Activated CD8-positive, alpha-beta T cell treated with anti-CD3 and anti-CD28 coated beads, Interleukin-2, amount 10 ng/mL, durations not matched to agents 7 days and 5 days (primary cell): Measurements from ENCODE around the gene SOD3. TPM values are rescaled to one million over a fixed set of nuclear protein-coding genes. Genes with fewer than 3 reads are reported as not detected.

ENCODE experiments used
- ATAC-seq: fragments of 150-1000 bp; cut with Tn5 transposase; one replicate; pipeline ENCODE4 v1.10.0; 2021; ENCODE audit warnings: moderate library complexity
- CTCF ChIA-PET: fragments of 350-600 bp; sonication (Branson Sonifier 250); formaldehyde crosslinking; loops from one replicate; lab custom pipeline; 2021; ENCODE audit warnings: antibody characterized with exemption; lab: Charles Lee
- POLR2A ChIA-PET: fragments of 350-600 bp; sonication (Branson Sonifier 250); formaldehyde crosslinking; loops from one replicate; lab custom pipeline; 2021; ENCODE audit warnings: antibody characterized with exemption; lab: Charles Lee
- DNase-seq: peaks from one replicate; pipeline ENCODE4 v3.0.0-alpha.2; 2020
- H3K27ac Mint-ChIP-seq: one replicate; pipeline ENCODE4 v1.8.0; 2021; ENCODE audit warnings: mild to moderate bottlenecking, mixed read lengths
- H3K27me3 Mint-ChIP-seq: one replicate; pipeline ENCODE4 v1.8.0; 2021; ENCODE audit warnings: low read depth, mixed read lengths
- H3K36me3 Mint-ChIP-seq: one replicate; pipeline ENCODE4 v1.8.0; 2021; ENCODE audit warnings: low read depth, mixed read lengths
- H3K4me1 Mint-ChIP-seq: one replicate; pipeline ENCODE4 v1.8.0; 2021; ENCODE audit warnings: low read depth, mixed read lengths
- H3K4me3 Mint-ChIP-seq: one replicate; pipeline ENCODE4 v1.8.0; 2021; ENCODE audit warnings: mild to moderate bottlenecking, mixed read lengths
- H3K9me3 Mint-ChIP-seq: one replicate; pipeline ENCODE4 v1.8.0; 2022; ENCODE audit warnings: mixed read lengths; ENCODE audit not compliant: insufficient read depth
- total RNA-seq, 2 experiments: library from RNA; stranded (reverse); gene quantifications; one replicate each; pipeline ENCODE4 v1.2.3, GENCODE V29; 2021

The SOD3 gene
- total RNA-seq, 2 experiments from 2014 or later = not detected

GRCh38 chr4:24808955-24809354 is 13.6 kb downstream of the SOD3 start:
- ChIA-PET POLR2A (no interaction called here), CTCF (no interaction called here)
- H3K36me3 Mint-ChIP-seq = no peaks in the 10 kb centered on the region
- ATAC-seq (no peak), DNase-seq (no peak)
- H3K4me1 Mint-ChIP-seq = no peaks in the 10 kb centered on the region
- H3K27ac Mint-ChIP-seq = no peak overlapping the region
- H3K9me3 Mint-ChIP-seq = no peaks in the 10 kb centered on the region
- no peaks in the 10 kb centered on the region for H3K27me3 Mint-ChIP-seq
- no peak overlapping the region for H3K4me3 Mint-ChIP-seq

- no peak for DNase-seq
- CTCF ChIA-PET = no interaction called here
- no peaks in the 10 kb centered on the region for H3K4me1 Mint-ChIP-seq
- H3K4me3 Mint-ChIP-seq = no peak overlapping the region
- ATAC-seq = no peak
- no peaks in the 10 kb centered on the region for H3K27me3 Mint-ChIP-seq
- POLR2A ChIA-PET = no interaction called here
- no peak overlapping the region for H3K27ac Mint-ChIP-seq
- no peaks in the 10 kb centered on the region for H3K9me3 Mint-ChIP-seq
- no peaks in the 10 kb centered on the region for H3K36me3 Mint-ChIP-seq
Observed at GRCh38 chr4:24809376-24809775, 14.0 kb downstream of the SOD3 start.

GRCh38 chr4:24809815-24810405 is 14.5 kb downstream of the SOD3 start:
- no peak overlapping the region for H3K4me3 Mint-ChIP-seq
- no peaks in the 10 kb centered on the region for H3K9me3 Mint-ChIP-seq
- DNase-seq = no peak
- ATAC-seq = no peak
- H3K36me3 Mint-ChIP-seq = no peaks in the 10 kb centered on the region
- H3K27ac Mint-ChIP-seq = no peak overlapping the region
- CTCF ChIA-PET = no interaction called here
- no peaks in the 10 kb centered on the region for H3K27me3 Mint-ChIP-seq
- no peaks in the 10 kb centered on the region for H3K4me1 Mint-ChIP-seq
- POLR2A ChIA-PET = no interaction called here

GRCh38 chr4:24810871-24811631 is 15.7 kb downstream of the SOD3 start:
- ATAC-seq = no peak
- no peak overlapping the region for H3K4me3 Mint-ChIP-seq
- POLR2A ChIA-PET = no interaction called here
- H3K4me1 Mint-ChIP-seq = no peaks in the 10 kb centered on the region
- no peaks in the 10 kb centered on the region for H3K9me3 Mint-ChIP-seq
- CTCF ChIA-PET = no interaction called here
- H3K36me3 Mint-ChIP-seq = no peaks in the 10 kb centered on the region
- no peaks in the 10 kb centered on the region for H3K27me3 Mint-ChIP-seq
- no peak for DNase-seq
- H3K27ac Mint-ChIP-seq = no peak overlapping the region

DNA sequence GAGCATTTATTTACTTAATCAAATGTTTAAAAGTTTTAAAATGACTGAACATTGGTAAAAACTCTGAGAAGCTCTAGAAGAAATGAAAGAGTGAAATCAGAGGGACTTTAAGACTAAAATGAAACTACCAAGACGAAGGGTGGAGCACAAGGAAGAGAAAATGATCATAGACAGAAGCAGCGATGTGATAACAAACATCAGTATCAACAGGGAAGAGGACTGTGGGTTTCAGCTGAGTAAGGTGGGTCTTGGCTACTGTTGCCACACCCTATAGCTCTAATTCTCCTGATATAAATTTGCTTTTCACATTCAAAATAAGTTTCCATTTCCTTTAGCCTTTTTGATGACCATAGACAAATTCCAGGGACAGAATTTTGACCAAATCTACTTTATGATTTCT is 18.4 kb downstream of the SOD3 start:
- H3K4me1 Mint-ChIP-seq = no peaks in the 10 kb centered on the region
- CTCF ChIA-PET = no interaction called here
- no peaks in the 10 kb centered on the region for H3K27me3 Mint-ChIP-seq
- ATAC-seq (no peak), DNase-seq (no peak)
- no peak overlapping the region for H3K4me3 Mint-ChIP-seq
- H3K36me3 Mint-ChIP-seq = no peaks in the 10 kb centered on the region
- H3K27ac Mint-ChIP-seq = no peak overlapping the region
- POLR2A ChIA-PET = no interaction called here
- no peaks in the 10 kb centered on the region for H3K9me3 Mint-ChIP-seq

DNA sequence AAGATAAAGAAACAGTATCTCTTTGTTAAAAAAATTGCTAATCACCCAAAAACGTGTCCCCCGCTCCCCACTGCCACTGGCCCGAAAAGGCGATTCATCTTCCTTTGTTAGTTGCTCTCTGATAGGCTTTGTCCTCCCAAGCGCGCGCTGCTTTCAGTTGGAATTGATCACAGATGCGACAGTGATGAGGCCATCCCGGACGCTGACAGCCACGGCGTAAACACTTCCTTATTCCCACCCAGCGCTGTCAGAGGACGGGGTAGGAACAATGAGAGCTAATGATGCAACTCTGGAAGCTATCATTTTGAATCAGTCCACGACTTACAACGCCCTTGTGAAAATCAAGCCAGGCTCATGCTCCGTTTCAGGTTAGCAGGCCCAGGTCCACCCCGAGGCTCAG is 21.4 kb downstream of the SOD3 start:
- H3K27me3 Mint-ChIP-seq = no peaks in the 10 kb centered on the region
- H3K9me3 Mint-ChIP-seq = no peaks in the 10 kb centered on the region
- POLR2A ChIA-PET = no interaction called here
- CTCF ChIA-PET = no interaction called here
- H3K4me1 Mint-ChIP-seq = no peaks in the 10 kb centered on the region
- no peaks in the 10 kb centered on the region for H3K36me3 Mint-ChIP-seq
- no peak for ATAC-seq
- H3K4me3 Mint-ChIP-seq = no peak overlapping the region
- H3K27ac Mint-ChIP-seq = no peak overlapping the region
- DNase-seq = no peak

DNA sequence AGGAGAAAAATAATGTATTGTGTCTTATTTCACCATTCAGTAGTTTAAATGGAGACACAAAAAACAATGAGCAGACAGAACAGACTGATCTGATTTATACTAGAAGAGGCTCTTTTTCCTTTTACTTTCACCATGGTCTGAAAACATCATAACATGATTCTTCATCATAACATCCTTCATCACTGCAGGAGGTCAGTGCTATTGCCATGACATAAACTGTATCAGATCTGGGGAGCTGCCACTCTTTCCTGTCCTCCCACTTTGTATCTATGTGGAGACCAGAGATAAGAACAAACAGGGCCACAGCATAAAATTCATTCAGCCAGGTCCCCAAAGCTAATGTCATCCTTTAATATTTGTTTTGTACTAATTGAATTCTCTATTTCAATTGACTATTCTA is 25.2 kb downstream of the SOD3 start:
- no peak for DNase-seq
- Mint-ChIP-seq H3K9me3 (no peaks in the 10 kb centered on the region), H3K36me3 (no peaks in the 10 kb centered on the region), H3K27ac (no peak overlapping the region), H3K4me1 (no peaks in the 10 kb centered on the region), H3K4me3 (no peak overlapping the region), H3K27me3 (no peaks in the 10 kb centered on the region)
- ATAC-seq = no peak
- POLR2A ChIA-PET = no interaction called here
- CTCF ChIA-PET = no interaction called here

DNA sequence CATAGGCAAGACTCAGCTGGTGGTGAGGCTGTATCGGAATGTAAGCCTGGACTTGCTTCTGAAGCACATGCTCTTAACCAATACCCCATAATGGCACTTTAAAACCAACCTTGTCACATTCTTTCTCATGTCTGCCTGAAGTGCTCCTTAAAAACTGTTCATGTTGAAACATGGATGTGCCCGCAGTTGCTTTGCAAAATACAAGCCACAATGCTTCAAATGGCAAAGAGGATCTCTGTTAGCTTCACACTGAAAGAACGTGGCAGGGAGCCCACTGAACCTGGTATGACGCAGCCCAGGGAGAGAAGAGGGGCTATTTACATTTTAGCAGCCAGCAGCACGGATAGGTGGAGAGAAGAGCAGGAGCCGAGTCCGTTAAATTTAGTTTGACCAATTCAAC is 29.3 kb downstream of the SOD3 start:
- no peaks in the 10 kb centered on the region for H3K9me3 Mint-ChIP-seq
- no peaks in the 10 kb centered on the region for H3K36me3 Mint-ChIP-seq
- H3K27ac Mint-ChIP-seq = no peak overlapping the region
- CTCF ChIA-PET = no interaction called here
- POLR2A ChIA-PET = no interaction called here
- no peaks in the 10 kb centered on the region for H3K27me3 Mint-ChIP-seq
- DNase-seq = no peak
- H3K4me3 Mint-ChIP-seq = no peak overlapping the region
- H3K4me1 Mint-ChIP-seq = no peaks in the 10 kb centered on the region
- no peak for ATAC-seq

GRCh38 chr4:24831637-24832036 is 36.3 kb downstream of the SOD3 start:
- Mint-ChIP-seq H3K4me3 (no peak overlapping the region), H3K27ac (no peak overlapping the region), H3K4me1 (no peaks in the 10 kb centered on the region), H3K36me3 (no peaks in the 10 kb centered on the region), H3K9me3 (no peaks in the 10 kb centered on the region), H3K27me3 (no peaks in the 10 kb centered on the region)
- CTCF ChIA-PET = no interaction called here
- ATAC-seq (no peak), DNase-seq (no peak)
- POLR2A ChIA-PET = no interaction called here

GRCh38 chr4:24835696-24836095 is 40.3 kb downstream of the SOD3 start:
- Mint-ChIP-seq H3K4me3 (no peak overlapping the region), H3K36me3 (no peaks in the 10 kb centered on the region), H3K27ac (no peak overlapping the region), H3K27me3 (no peaks in the 10 kb centered on the region), H3K4me1 (no peaks in the 10 kb centered on the region), H3K9me3 (no peaks in the 10 kb centered on the region)
- CTCF ChIA-PET = no interaction called here
- POLR2A ChIA-PET = no interaction called here
- DNase-seq = no peak
- ATAC-seq = no peak

GRCh38 chr4:24836661-24837242 is 41.4 kb downstream of the SOD3 start:
- Mint-ChIP-seq H3K27ac (no peak overlapping the region), H3K4me3 (no peak overlapping the region), H3K36me3 (no peaks in the 10 kb centered on the region), H3K4me1 (no peaks in the 10 kb centered on the region), H3K9me3 (no peaks in the 10 kb centered on the region), H3K27me3 (no peaks in the 10 kb centered on the region)
- no peak for ATAC-seq
- no peak for DNase-seq
- ChIA-PET POLR2A (no interaction called here), CTCF (no interaction called here)

DNA sequence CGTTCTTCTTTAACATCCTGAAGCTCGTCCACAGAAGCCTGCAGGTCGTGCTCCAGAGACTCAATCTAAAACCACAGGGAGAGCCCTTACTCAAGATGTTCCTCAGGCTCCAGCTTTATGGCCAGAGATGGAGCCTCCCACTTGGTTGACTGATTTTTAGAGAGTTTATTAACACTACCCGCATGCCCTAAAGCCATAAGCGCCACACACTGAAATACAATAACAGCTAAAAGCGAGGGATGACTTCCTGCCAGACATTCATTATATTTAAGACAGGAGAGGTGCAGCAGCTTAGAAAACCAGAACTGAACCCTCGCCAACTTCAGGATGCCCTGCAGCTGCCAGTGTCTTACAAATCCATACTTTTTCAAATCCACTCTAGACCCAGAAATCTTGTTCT is 42.0 kb downstream of the SOD3 start:
- no peaks in the 10 kb centered on the region for H3K36me3 Mint-ChIP-seq
- H3K27ac Mint-ChIP-seq = no peak overlapping the region
- no peak for DNase-seq
- H3K4me1 Mint-ChIP-seq = no peaks in the 10 kb centered on the region
- no peak overlapping the region for H3K4me3 Mint-ChIP-seq
- ChIA-PET POLR2A (no interaction called here), CTCF (no interaction called here)
- ATAC-seq = no peak
- no peaks in the 10 kb centered on the region for H3K27me3 Mint-ChIP-seq
- no peaks in the 10 kb centered on the region for H3K9me3 Mint-ChIP-seq
